Body of pancreas (tissue), 4 donors: ENCODE measurements around the gene RNU6-9. TPM values are rescaled to one million over a fixed set of nuclear protein-coding genes. Genes with fewer than 3 reads are reported as not detected.

ENCODE experiments used
- ATAC-seq: fragments of 150-250 bp; one replicate; pipeline ENCODE4 v1.9.1; 2016
- DNase-seq, 4 donors: peaks; one replicate each; pipeline ENCODE4 v3.0.0-alpha.2; 2019
- H3K27ac ChIP-seq, 4 donors: fragments of 200-600 bp; sonication (generic); 1 replicate in 3 of 4; 2 replicates in 1 of 4; pipeline versions ENCODE4 v1.5.1 to v1.6.1; 2016 to 2019; ENCODE audit warnings: mild to moderate bottlenecking in 1 of 4, mixed read lengths in 1 of 4, moderate library complexity in 1 of 4
- H3K27me3 ChIP-seq, 2 donors: fragments of 200-600 bp; sonication (generic); one replicate each; pipeline ENCODE4 v1.6.0; 2016; ENCODE audit warnings: mild to moderate bottlenecking in 1 of 2
- H3K36me3 ChIP-seq, 2 donors: fragments of 200-600 bp; sonication (generic); replicated peaks in 1 of 2; 2 replicates each; pipeline ENCODE4 v1.5.1; 2016; ENCODE audit warnings: low read depth in 2 of 2; ENCODE audit not compliant: insufficient read depth in 1 of 2
- H3K4me1 ChIP-seq: fragments of 200-600 bp; sonication (generic); one replicate; pipeline ENCODE4 v1.6.0; 2016
- H3K4me3 ChIP-seq, 2 donors: fragments of 200-600 bp; sonication (generic); 1 replicate in 1 of 2; 2 replicates in 1 of 2; pipeline ENCODE4 v1.5.1; 2016 to 2019
- H3K9me3 ChIP-seq, 3 donors: fragments of 200-600 bp; sonication (generic); 1 replicate in 2 of 3; 2 replicates in 1 of 3; pipeline ENCODE4 v1.5.1; 2016
- POLR2A ChIP-seq, 3 donors: fragments of 450-650 bp; IDR thresholded peaks; one replicate each; pipeline ENCODE4 v1.6.1; 2016; ENCODE audit warnings: antibody characterized with exemption in 3 of 3, mild to moderate bottlenecking in 2 of 3
- WGBS, 2 donors: methylation state at CpG; one replicate each; pipeline ENCODE4 v1.1.5; 2017; 5-methylcytosine and 5-hydroxymethylcytosine counted together
- intact Hi-C: fragments of 100-400 bp; cut with DNase I; formaldehyde crosslinking; loops from one replicate; pipeline ENCODE4 v1.15.1; 2023
- total RNA-seq, 2 donors: library from RNA; depleted of rRNA; stranded (reverse); fragments of >200 nt; gene quantifications; one replicate each; pipeline ENCODE4 v1.1.0, GENCODE V29; 2016
- TF ChIP-seq, protein P1 (sequence below), 7 experiments: fragments of 450-650 bp in 4 of 7; fragments of 200-600 bp in 3 of 7; sonication (generic) in 3 of 7; IDR thresholded peaks; one replicate each; pipeline ENCODE4 v1.5.1; 2016 to 2019; ENCODE audit warnings: antibody characterized with exemption in 7 of 7

RNU6-9 gene
- total RNA-seq, 2 donors from 2014 or later, result not detected

DNA sequence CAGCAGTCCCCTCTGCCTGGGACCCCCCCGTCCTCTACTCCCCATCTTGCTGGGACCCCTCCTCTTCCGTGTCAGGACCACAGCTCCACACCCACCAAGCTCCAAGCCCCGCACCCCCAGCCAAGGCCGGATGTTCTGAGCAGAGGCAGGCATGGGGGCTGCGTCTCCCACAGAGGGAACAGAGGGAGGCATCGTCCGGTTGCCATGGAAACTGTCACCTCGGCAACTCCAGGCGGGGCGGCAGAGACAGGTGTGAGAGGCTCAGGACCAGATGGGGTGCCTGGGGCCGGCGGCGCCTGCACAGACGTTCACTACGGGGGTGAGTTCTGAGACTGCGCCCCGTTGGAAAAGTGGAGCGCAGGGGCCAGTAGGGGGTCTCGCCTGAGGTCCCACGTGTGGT, 5.4 kb downstream of the RNU6-9 start:
- TF ChIP-seq POLR2A (IDR thresholded peaks at IDR 0.05), result no peak
- TF ChIP-seq, protein P1, sequence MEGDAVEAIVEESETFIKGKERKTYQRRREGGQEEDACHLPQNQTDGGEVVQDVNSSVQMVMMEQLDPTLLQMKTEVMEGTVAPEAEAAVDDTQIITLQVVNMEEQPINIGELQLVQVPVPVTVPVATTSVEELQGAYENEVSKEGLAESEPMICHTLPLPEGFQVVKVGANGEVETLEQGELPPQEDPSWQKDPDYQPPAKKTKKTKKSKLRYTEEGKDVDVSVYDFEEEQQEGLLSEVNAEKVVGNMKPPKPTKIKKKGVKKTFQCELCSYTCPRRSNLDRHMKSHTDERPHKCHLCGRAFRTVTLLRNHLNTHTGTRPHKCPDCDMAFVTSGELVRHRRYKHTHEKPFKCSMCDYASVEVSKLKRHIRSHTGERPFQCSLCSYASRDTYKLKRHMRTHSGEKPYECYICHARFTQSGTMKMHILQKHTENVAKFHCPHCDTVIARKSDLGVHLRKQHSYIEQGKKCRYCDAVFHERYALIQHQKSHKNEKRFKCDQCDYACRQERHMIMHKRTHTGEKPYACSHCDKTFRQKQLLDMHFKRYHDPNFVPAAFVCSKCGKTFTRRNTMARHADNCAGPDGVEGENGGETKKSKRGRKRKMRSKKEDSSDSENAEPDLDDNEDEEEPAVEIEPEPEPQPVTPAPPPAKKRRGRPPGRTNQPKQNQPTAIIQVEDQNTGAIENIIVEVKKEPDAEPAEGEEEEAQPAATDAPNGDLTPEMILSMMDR (IDR thresholded peaks at IDR 0.05), result no peak
- no peak overlapping the region for H3K4me3 ChIP-seq
- no peak overlapping the region for H3K27ac ChIP-seq
- DNase-seq, result peak in 2 of 4 donors; percentile 54 to 55
- WGBS, 2 donors, result 80 to 94% methylated on average over 12 to 20 of the region's 20 CpGs
- peaks cover 0 to 4% of the 10 kb centered on the region in 2 donors for H3K36me3 ChIP-seq
- peaks cover 7% of the 10 kb centered on the region for H3K4me1 ChIP-seq
- H3K9me3 ChIP-seq, result no peaks in the 10 kb centered on the region
- intact Hi-C loops, result no loop called here
- no peak for ATAC-seq
- no peaks in the 10 kb centered on the region for H3K27me3 ChIP-seq

- TF ChIP-seq, protein P1 (IDR thresholded peaks at IDR 0.05), result no peak
- no peak for TF ChIP-seq POLR2A (IDR thresholded peaks at IDR 0.05)
- DNase-seq, result no peak
- Histone ChIP-seq H3K9me3 (no peaks in the 10 kb centered on the region), H3K27ac (no peak overlapping the region), H3K4me1 (peaks cover 12% of the 10 kb centered on the region), H3K27me3 (no peaks in the 10 kb centered on the region), H3K36me3 (peaks cover 0 to 4% of the 10 kb centered on the region in 2 donors), H3K4me3 (no peak overlapping the region)
- ATAC-seq, result no peak
- 91% methylated on average over 12 to 29 of the region's 32 CpGs for WGBS, 2 donors
- intact Hi-C loops, result no loop called here
Measured at GRCh38 chr19:899336-900042, 6.2 kb downstream of the RNU6-9 start.

DNA sequence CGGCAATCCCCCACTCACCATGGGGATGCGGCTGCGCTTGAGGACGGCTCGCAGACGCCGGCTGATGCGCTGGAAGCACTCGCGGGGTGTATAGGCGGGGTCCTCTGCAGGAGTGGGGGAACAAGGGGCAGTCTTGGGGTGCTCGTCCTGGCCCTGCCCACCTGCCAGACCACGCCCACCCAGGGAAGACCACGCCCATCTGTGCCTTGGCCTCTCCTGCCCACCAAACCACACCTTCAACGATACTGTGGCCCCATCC, 6.7 kb downstream of the RNU6-9 start:
- TF ChIP-seq POLR2A (IDR thresholded peaks at IDR 0.05), result no peak
- TF ChIP-seq, protein P1 (IDR thresholded peaks at IDR 0.05), result no peak
- DNase-seq (no peak), ATAC-seq (no peak)
- 84 to 90% methylated on average over 14 to 15 of the region's 15 CpGs for WGBS, 2 donors
- Histone ChIP-seq H3K27me3 (no peaks in the 10 kb centered on the region), H3K4me1 (peaks cover 12% of the 10 kb centered on the region), H3K36me3 (peaks cover 0 to 4% of the 10 kb centered on the region in 2 donors), H3K4me3 (no peak overlapping the region), H3K9me3 (no peaks in the 10 kb centered on the region), H3K27ac (no peak overlapping the region)
- intact Hi-C loops, result no loop called here

- DNase-seq (no peak), ATAC-seq (no peak)
- Histone ChIP-seq H3K4me1 (peaks cover 12% of the 10 kb centered on the region), H3K9me3 (no peaks in the 10 kb centered on the region), H3K36me3 (peaks cover 0 to 4% of the 10 kb centered on the region in 2 donors), H3K27me3 (no peaks in the 10 kb centered on the region), H3K27ac (no peak overlapping the region), H3K4me3 (no peak overlapping the region)
- TF ChIP-seq, protein P1 (IDR thresholded peaks at IDR 0.05), result no peak
- TF ChIP-seq POLR2A (IDR thresholded peaks at IDR 0.05), result no peak
- 72 to 79% methylated on average over 9 to 26 of the region's 30 CpGs for WGBS, 2 donors
- intact Hi-C loops, result no loop called here
Measured at GRCh38 chr19:900302-901111, 7.2 kb downstream of the RNU6-9 start.
